IPS-15b (cell line): ENCODE data around the gene ZDHHC14.
"Not testable (repeated sequence)": the region's sequence is repeated elsewhere in the genome, so short reads cannot be mapped to it uniquely, and the experiment has no call there.

ENCODE experiments used
- H3K27me3 ChIP-seq: one replicate; pipeline ENCODE4 v1.6.1; 2013; ENCODE audit warnings: low read length; ENCODE audit not compliant: control insufficient read depth, insufficient read depth
- H3K36me3 ChIP-seq: one replicate; pipeline ENCODE4 v1.6.1; 2013; ENCODE audit warnings: low read length; ENCODE audit not compliant: control insufficient read depth, insufficient read depth
- H3K4me1 ChIP-seq: one replicate; pipeline ENCODE4 v1.6.1; 2013; ENCODE audit warnings: mild to moderate bottlenecking, low read length; ENCODE audit not compliant: control insufficient read depth, insufficient read depth
- H3K4me3 ChIP-seq: one replicate; pipeline ENCODE4 v1.5.1; 2013; ENCODE audit warnings: low read depth, low read length
- H3K9ac ChIP-seq: one replicate; pipeline ENCODE4 v1.6.1; 2013; ENCODE audit warnings: low read depth, mild to moderate bottlenecking, low read length
- H3K9me3 ChIP-seq: one replicate; pipeline ENCODE4 v1.6.1; 2013; ENCODE audit warnings: mild to moderate bottlenecking, low read length; ENCODE audit not compliant: control insufficient read depth, insufficient read depth

The ZDHHC14 gene

DNA sequence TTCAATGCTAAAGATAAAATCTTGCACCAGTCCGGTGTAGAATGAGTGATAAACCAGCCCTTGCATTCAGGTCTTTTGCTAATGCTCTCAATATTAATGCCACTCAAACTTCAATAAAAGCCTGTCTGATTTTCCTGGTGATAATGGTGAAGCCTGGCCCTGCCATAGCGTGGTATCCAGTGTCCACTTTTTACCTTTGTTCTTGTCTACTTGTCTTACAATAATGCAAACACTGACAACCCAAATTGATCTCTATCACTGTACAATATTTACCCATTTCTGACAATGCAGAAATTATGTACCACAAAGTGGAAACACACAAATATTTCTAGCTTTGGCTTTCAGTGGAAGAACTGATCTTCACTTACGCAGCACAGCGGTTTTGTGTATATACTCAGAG lies 189.1 kb downstream of the ZDHHC14 start:
- Histone ChIP-seq H3K27me3 (no peaks in the 10 kb centered on the region), H3K4me1 (peaks cover 5% of the 10 kb centered on the region), H3K9me3 (no peaks in the 10 kb centered on the region), H3K9ac (no peak overlapping the region), H3K4me3 (no peak overlapping the region), H3K36me3 (no peaks in the 10 kb centered on the region)

DNA sequence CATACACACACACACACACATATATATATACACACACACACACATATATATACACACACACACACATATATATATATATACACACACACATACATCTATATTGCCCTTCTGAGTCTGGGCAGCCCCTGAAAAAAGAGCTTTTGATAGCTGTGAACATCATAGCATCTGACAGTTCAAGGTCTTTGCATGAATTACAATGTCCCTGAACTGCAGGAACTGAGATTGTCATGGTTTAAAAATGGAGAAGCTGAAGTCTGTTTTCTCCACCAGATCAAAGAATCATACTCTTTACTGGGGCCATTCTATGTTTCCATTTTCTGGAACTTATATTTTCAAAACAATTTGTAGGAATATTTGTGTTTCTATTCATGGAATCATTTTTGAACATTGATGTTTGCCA lies 189.8 kb downstream of the ZDHHC14 start:
- Histone ChIP-seq H3K9ac (no peak overlapping the region), H3K27me3 (no peaks in the 10 kb centered on the region), H3K36me3 (no peaks in the 10 kb centered on the region), H3K9me3 (no peaks in the 10 kb centered on the region), H3K4me3 (no peak overlapping the region), H3K4me1 (peaks cover 5% of the 10 kb centered on the region)

DNA sequence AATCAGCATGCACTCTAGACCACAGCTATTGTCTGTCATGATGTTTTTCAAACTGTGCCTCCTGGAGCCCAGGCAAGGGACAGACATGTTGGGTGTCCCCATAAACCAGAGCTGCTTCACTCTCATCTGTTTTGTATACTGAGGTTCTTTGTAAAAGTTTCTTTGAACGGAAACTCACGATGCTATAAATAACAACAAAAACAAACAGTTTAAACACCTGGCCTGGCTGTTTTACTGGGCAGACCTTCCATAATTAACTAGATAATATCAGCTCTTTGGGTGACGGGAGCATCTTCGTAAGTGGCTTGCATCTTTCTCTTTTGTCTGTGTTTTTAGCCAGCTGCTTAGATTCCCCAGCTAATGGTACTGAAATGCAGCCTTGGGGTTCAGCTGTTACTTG lies 190.3 kb downstream of the ZDHHC14 start:
- Histone ChIP-seq H3K4me1 (peaks cover 5% of the 10 kb centered on the region), H3K36me3 (no peaks in the 10 kb centered on the region), H3K9ac (no peak overlapping the region), H3K27me3 (no peaks in the 10 kb centered on the region), H3K4me3 (no peak overlapping the region), H3K9me3 (no peaks in the 10 kb centered on the region)

DNA sequence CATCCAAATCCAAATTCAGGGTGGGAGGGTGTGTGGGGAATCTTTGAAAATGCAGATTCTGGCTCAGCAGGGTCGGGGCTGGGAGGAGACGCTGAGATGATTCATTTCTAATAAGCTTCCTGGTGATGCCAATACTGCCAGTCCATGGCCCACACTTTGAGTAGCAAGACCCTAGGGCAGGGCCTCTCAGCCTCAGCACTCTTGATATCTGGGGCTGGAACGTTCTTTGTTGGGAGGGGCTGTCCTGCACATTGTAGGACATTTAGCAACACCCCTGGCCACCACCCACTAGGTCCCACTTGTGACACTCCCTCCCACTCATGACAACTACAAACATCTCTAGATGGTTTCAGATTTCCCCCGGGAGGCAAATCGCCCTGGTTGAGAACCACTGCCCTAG lies 191.0 kb downstream of the ZDHHC14 start:
- Histone ChIP-seq H3K9ac (no peak overlapping the region), H3K36me3 (no peaks in the 10 kb centered on the region), H3K9me3 (no peaks in the 10 kb centered on the region), H3K27me3 (no peaks in the 10 kb centered on the region), H3K4me1 (peaks cover 5% of the 10 kb centered on the region), H3K4me3 (no peak overlapping the region)

DNA sequence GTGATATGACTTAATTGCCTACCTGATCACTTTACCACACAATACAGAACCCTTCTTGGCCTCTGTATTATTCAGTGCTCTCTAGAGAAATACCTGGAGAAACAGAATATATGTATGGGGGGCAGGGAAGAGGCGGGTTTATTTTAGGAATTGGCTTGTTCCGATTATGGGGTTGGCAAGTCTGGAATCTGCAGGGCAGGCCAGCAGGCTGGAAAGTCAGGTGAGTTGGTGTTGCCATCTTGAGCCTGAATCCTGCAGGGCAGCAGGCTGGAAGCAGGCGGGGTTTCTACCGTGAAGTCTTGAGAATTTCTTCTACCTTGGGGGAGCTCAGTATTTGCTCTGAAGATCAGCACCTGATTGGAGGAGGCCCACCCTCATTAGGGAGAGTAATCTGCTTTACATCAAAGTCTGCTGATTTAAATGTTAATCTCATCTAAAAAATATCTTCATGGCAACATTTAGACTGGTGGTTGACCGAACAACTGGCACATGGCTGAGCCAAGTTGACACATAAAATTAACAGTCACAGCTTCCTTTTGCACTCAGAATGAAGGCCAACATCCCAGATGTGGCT lies 193.9 kb downstream of the ZDHHC14 start:
- Histone ChIP-seq H3K4me3 (no peak overlapping the region), H3K4me1 (peaks cover 5% of the 10 kb centered on the region), H3K9ac (no peak overlapping the region), H3K36me3 (no peaks in the 10 kb centered on the region), H3K9me3 (no peaks in the 10 kb centered on the region), H3K27me3 (no peaks in the 10 kb centered on the region)

DNA sequence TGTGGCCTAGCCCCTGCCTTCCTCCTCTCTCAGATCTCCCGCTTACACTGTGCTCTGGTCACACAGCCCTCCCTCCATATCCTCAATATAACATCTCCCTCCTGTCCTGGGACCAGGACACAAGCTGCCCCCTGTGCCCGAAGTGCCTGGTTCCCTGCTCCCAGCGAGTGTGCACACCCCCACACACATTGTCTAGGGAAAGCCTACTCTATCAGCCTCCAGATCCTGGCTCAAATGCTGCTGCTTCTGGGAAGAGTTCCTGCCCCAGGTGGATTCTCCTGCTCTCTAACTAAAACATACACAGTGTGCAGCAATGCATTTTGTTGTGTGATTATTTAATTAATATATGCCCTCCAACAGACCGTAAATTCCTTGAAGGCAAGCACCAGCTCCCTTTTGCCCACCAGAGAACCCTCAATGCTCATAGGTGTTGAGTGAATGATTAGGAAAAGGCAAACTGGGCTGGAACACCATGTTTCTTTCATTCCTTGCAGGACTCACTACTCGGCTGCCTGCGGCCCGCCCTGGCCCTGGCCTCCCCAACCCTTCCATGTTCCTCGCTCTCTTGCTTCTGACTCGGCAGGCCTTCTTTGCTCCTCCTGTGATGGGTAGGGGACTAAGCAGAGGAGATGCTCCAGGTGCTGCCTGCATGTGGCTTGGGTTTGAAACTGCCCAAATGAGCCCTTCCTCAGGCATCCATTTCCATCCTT lies 194.6 kb downstream of the ZDHHC14 start:
- H3K36me3 ChIP-seq = no peaks in the 10 kb centered on the region
- H3K9me3 ChIP-seq = no peaks in the 10 kb centered on the region
- peaks cover 5% of the 10 kb centered on the region for H3K4me1 ChIP-seq
- no peak overlapping the region for H3K4me3 ChIP-seq
- H3K9ac ChIP-seq = no peak overlapping the region
- no peaks in the 10 kb centered on the region for H3K27me3 ChIP-seq

DNA sequence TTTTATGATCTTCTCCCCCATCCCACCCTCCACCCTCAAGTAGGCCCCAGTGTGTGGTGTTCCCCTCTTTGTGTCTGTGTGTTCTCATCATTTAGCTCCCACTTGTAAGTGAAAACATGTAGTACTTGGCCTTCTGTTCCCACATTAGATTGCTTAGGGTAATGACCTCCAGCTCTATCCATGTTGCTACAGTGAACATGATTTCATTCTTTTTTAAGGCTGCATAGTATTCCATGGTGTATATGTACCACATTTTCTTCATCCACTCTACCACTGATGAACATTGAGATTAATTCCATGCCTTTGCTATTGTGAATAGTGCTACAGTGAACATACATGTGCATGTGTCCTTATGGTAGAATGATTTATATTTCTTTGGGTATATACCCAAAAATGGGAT lies 196.0 kb downstream of the ZDHHC14 start:
- H3K9ac ChIP-seq, H3K4me1 ChIP-seq: not testable (repeated sequence)

DNA sequence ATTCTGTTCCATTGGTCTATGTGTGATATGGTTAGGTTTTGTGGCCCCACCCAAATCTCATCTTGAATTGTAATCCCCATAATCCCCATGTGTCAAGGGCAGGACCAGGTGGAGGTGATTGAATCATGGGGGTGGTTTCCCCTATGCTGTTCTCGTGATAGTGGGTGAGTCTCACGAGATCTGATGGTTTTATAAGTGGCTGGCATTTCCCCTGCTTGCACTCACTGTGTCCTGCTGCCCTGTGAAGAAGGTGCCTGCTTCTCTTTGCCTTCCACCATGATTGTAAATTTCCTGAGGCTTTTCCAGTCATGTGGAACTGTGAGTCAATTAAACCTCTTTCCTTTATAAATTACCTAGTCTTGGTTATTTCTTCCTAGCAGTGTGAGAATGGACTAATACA lies 197.5 kb downstream of the ZDHHC14 start:
- H3K9me3 ChIP-seq, H3K36me3 ChIP-seq, H3K9ac ChIP-seq, H3K4me3 ChIP-seq, H3K27me3 ChIP-seq, H3K4me1 ChIP-seq: not testable (repeated sequence)

More for the DNA sequence above, 196.0 kb downstream of the ZDHHC14 start:
- not testable (repeated sequence) for H3K36me3 ChIP-seq, H3K27me3 ChIP-seq, H3K9me3 ChIP-seq, H3K4me3 ChIP-seq

DNA sequence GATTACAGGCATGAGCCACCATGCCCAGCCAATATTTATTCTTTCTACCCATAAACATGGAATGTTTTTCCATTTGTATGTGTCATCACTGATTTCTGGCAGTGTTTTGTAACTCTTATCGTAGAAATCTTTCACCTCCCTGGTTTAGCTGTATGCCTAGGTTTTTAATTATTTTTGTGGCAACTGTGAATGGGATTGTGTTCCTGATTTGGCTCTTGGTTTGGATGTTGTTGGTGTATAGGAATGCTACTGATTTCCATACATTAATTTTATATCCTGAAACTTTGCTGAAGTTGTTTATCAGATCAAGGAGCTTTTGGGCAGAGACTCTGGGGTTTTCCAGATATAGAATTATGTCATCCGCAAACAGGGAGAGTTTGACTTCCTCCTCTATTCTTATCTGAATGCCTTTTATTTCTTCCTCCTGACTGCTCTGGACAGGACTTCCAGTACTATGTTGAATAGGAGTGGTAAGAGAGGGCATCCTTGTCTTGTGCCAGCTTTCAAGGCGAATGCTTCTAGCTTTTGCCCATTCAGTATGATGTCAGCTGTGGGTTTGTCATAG lies 198.6 kb downstream of the ZDHHC14 start:
- Histone ChIP-seq H3K4me3 (no peak overlapping the region), H3K36me3 (no peaks in the 10 kb centered on the region), H3K9me3 (no peaks in the 10 kb centered on the region), H3K9ac (no peak overlapping the region), H3K27me3 (no peaks in the 10 kb centered on the region), H3K4me1 (no peaks in the 10 kb centered on the region)

DNA sequence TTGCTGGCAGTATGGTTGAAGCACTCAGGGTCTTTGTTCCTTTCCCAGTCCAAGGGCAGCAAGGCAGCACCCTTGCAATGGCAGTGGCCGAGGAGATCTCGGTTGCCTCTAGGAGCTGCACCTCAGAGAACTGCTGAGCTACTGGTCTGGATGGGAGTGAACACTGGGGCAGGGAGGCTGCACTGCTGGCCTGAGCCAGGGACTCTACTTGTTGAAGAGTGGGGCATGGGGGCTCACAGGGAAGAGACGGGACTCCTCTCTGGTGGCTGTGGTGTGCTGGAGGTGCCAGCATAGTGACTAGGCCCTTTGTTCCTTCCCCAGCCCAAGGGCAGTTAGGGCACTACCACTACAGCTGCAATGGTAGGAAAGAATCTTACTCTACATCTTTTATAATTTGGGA lies 203.0 kb downstream of the ZDHHC14 start:
- no peaks in the 10 kb centered on the region for H3K27me3 ChIP-seq
- H3K9ac ChIP-seq = no peak overlapping the region
- no peaks in the 10 kb centered on the region for H3K36me3 ChIP-seq
- no peak overlapping the region for H3K4me3 ChIP-seq
- no peaks in the 10 kb centered on the region for H3K4me1 ChIP-seq
- peaks cover under 1% of the 10 kb centered on the region for H3K9me3 ChIP-seq

DNA sequence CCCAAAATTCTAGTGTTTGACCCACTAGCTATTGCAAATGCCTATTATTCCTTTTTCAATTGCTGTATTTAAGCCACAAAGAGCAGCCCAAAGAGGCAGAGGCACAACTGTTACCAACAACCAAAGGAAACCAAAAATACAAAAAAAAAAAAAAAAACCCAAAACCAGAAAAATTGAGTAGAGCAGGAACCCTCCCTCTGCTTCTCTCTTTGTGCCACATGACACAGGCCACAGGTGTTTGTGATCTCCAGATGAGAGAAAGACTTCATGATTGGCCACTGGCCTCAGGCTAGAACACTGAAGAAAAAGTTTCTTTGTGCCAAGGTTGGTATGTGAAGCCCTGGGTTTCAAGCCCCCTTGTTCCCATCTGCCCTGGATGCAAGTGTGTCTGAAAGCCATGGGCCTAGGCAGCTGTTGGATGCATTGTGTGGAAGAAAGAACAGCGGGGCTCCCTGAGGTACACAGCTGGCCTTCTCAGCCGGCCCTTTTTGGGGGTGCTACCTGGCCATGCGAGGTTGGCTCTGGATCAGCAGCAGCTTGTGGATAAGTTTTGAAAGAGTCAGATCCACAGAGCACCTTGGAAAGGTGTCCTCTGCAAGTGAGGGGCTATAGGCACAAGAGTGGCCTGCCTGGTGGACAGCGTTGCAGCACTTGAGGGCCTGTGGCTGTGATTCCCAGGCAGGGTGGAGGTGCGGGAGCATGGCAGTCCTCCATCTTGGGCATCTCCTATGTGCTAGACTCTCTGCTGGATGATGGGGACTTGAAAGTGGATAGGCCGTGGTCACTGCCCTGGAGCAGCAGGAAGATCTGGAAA lies 204.5 kb downstream of the ZDHHC14 start:
- peaks cover 7% of the 10 kb centered on the region for H3K9me3 ChIP-seq
- no peaks in the 10 kb centered on the region for H3K4me1 ChIP-seq
- H3K4me3 ChIP-seq = no peak overlapping the region
- no peak overlapping the region for H3K9ac ChIP-seq
- no peaks in the 10 kb centered on the region for H3K27me3 ChIP-seq
- no peaks in the 10 kb centered on the region for H3K36me3 ChIP-seq

DNA sequence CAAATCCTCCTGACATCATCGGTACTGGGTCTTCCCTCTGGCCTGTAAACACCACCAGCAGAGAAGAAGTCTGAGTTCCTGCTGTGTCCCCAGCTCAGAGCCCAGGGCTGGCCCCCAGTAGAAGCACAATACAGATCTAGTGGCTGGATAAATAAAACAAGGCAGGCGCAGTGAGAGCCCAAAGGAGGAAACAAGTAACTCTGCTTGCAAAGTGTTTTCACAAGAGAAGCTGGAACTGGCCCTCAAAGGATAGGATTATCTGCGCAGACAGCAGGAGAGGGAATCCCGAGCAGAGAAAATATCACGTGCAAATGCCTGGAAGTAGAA lies 205.1 kb downstream of the ZDHHC14 start:
- peaks cover 11% of the 10 kb centered on the region for H3K9me3 ChIP-seq
- H3K9ac ChIP-seq = no peak overlapping the region

More for the DNA sequence above, 205.1 kb downstream of the ZDHHC14 start:
- Histone ChIP-seq H3K36me3 (no peaks in the 10 kb centered on the region), H3K4me1 (no peaks in the 10 kb centered on the region), H3K27me3 (no peaks in the 10 kb centered on the region), H3K4me3 (no peak overlapping the region)
